ENCODE measurements around the gene NR4A3.

Gene NR4A3

GRCh38 chr9:99905833-99906402 lies 84.2 kb downstream of the NR4A3 start:
- no peak for TF ChIP-seq CTCF (conservative IDR thresholded peaks at IDR 0.05)
- peak overlapping the region; percentile 95 for H3K27ac ChIP-seq

GRCh38 chr9:99906403-99907207 lies 84.9 kb downstream of the NR4A3 start, which contains the start of gene STX17:
Gene STX17 (plus strand): TSS chr9:99906654. CDS start chr9:99915240, 8,586 bp downstream.
- TF ChIP-seq CTCF (conservative IDR thresholded peaks at IDR 0.05), result peak; percentile 17; the same call in 1 of the 2 replicates
- peak within 1 kb of the TSS; percentile 95 for H3K27ac ChIP-seq

- H3K27ac ChIP-seq, result peak overlapping the region; percentile 95
- TF ChIP-seq CTCF (conservative IDR thresholded peaks at IDR 0.05), result no peak
Measured at GRCh38 chr9:99907208-99907532, 85.5 kb downstream of the NR4A3 start.

DNA sequence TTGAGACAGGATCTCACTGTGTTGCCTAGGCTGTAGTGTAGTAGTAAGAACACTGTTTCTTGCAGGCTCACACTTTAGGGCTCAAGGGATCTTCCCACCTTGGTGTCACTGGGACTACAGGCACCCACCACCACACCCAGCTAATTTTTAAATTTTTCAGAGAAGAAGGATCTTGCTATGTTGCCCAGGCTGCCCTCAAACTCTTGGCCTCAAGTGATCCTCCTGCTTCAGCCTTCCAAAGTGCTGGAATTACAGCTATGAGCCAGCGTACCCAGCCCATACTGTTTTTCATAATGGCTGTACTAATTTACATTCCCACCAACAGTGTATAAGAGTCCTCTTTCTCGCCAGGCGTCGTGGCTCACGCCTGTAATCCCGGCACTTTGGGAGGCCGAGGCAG lies 89.9 kb downstream of the NR4A3 start:
- no peak for TF ChIP-seq CTCF (conservative IDR thresholded peaks at IDR 0.05)

More for the DNA sequence above, 89.9 kb downstream of the NR4A3 start:
- no peak overlapping the region for H3K27ac ChIP-seq
